Stomach (tissue), 4 donors: ENCODE results near the gene PODXL2.

Experiments used
- CTCF ChIP-seq, 7 experiments: fragments of 450-650 bp in 4 of 7; fragments of 200-600 bp in 3 of 7; sonication (generic) in 3 of 7; IDR thresholded peaks; one replicate each; pipeline ENCODE4 v1.5.1; 2016 to 2019; ENCODE audit warnings: antibody characterized with exemption in 7 of 7, control low read depth in 2 of 7, mild to moderate bottlenecking in 1 of 7
- EP300 ChIP-seq: sonication (generic); formaldehyde crosslinking; IDR thresholded peaks from one replicate; pipeline ENCODE4 v1.6.1; 2017; ENCODE audit warnings: antibody characterized with exemption

GRCh38 chr3:127702151-127702578 lies 73.2 kb downstream of the PODXL2 start:
- TF ChIP-seq CTCF (IDR thresholded peaks at IDR 0.05) (no peak), EP300 (no peak)
